H1 (cell line): ENCODE data around the gene LRRC23. TPM values are rescaled to one million over a fixed set of nuclear protein-coding genes. Genes with fewer than 3 reads are reported as not detected.

Experiments used
- CTCF ChIA-PET: fragments of 300-600 bp; sonication (Branson Sonifier 250); formaldehyde crosslinking; loops from one replicate; lab custom pipeline; 2021; ENCODE audit not compliant: partially characterized antibody; lab: Charles Lee
- POLR2A ChIA-PET: fragments of 300-600 bp; sonication (Branson Sonifier 250); formaldehyde crosslinking; loops from one replicate; lab custom pipeline; 2021; ENCODE audit warnings: inconsistent platforms; ENCODE audit not compliant: partially characterized antibody; lab: Charles Lee
- DNase-seq, 2 experiments: peaks; one replicate each; pipeline versions ENCODE4 v3.0.0 to v3.0.0-alpha.2; 2010 to 2022; ENCODE audit warnings: low spot score in 2 of 2, low read depth in 1 of 2, mixed read lengths in 1 of 2
- FAIRE-seq: peaks from 2 replicates; lab custom pipeline; 2011; peaks lifted over from hg19 to GRCh38; lab: Jason Lieb, UNC
- H2AFZ ChIP-seq: 2 replicates; pipeline ENCODE4 v1.8.1; 2012; ENCODE audit warnings: low read length, inconsistent platforms
- H2AK5ac ChIP-seq: 2 replicates; pipeline ENCODE4 v1.6.1; 2013; ENCODE audit warnings: low read depth, low read length
- H2BK120ac ChIP-seq: replicated peaks from 2 replicates; pipeline ENCODE3; 2013; ENCODE audit warnings: low read depth, low read length, inconsistent platforms
- H2BK12ac ChIP-seq: 2 replicates; pipeline ENCODE4 v1.6.1; 2013; ENCODE audit warnings: low read depth, low read length
- H2BK15ac ChIP-seq: 2 replicates; pipeline ENCODE4 v1.6.1; 2013; ENCODE audit warnings: low read length
- H2BK20ac ChIP-seq: 2 replicates; pipeline ENCODE4 v1.6.1; 2013; ENCODE audit warnings: low read length
- H2BK5ac ChIP-seq: 2 replicates; pipeline ENCODE4 v1.6.1; 2013; ENCODE audit warnings: low read depth, low read length
- H3K14ac ChIP-seq: 2 replicates; pipeline ENCODE4 v1.6.1; 2013; ENCODE audit warnings: inconsistent platforms; ENCODE audit not compliant: insufficient read length
- H3K18ac ChIP-seq: 2 replicates; pipeline ENCODE4 v1.6.1; 2013; ENCODE audit warnings: low read length; ENCODE audit errors: extremely low read depth
- H3K23ac ChIP-seq: 2 replicates; pipeline ENCODE4 v1.6.1; 2013; ENCODE audit warnings: inconsistent platforms; ENCODE audit not compliant: insufficient read length
- H3K23me2 ChIP-seq: 2 replicates; pipeline ENCODE4 v1.6.1; 2013; ENCODE audit warnings: low read depth, low read length
- H3K27ac ChIP-seq: 2 replicates; pipeline ENCODE4 v1.6.1; 2011; ENCODE audit warnings: low read depth, low read length, inconsistent platforms
- H3K27me3 ChIP-seq, 4 experiments: replicated peaks in 1 of 4; 1 replicate in 1 of 4; 2 replicates in 3 of 4; pipeline versions ENCODE4 v1.6.1 to v1.8.1; 2011 to 2013; ENCODE audit warnings: low read length in 3 of 4, mild to moderate bottlenecking in 3 of 4, inconsistent platforms in 2 of 4, mixed read lengths in 2 of 4, moderate library complexity in 1 of 4; ENCODE audit not compliant: control insufficient read depth in 3 of 4, insufficient read depth in 3 of 4; ENCODE audit errors: extremely low read depth in 1 of 4
- H3K36me3 ChIP-seq, 4 experiments: 2 replicates each; pipeline versions ENCODE4 v1.6.1 to v1.8.1; 2011 to 2013; ENCODE audit warnings: mild to moderate bottlenecking in 4 of 4, low read length in 3 of 4, moderate library complexity in 2 of 4, control low read depth in 1 of 4, inconsistent platforms in 1 of 4; ENCODE audit not compliant: insufficient read depth in 4 of 4, control insufficient read depth in 2 of 4
- H3K4ac ChIP-seq: replicated peaks from 2 replicates; pipeline ENCODE3; 2013; ENCODE audit warnings: low read length, low read depth, mixed read lengths, inconsistent platforms; ENCODE audit not compliant: insufficient read length
- H3K4me1 ChIP-seq, 4 experiments: replicated peaks in 1 of 4; 1 replicate in 1 of 4; 2 replicates in 3 of 4; pipeline versions ENCODE4 v1.6.1 to v1.8.1; 2011 to 2013; ENCODE audit warnings: low read length in 3 of 4, inconsistent platforms in 2 of 4, mixed read lengths in 1 of 4; ENCODE audit not compliant: insufficient read depth in 4 of 4, control insufficient read depth in 3 of 4
- H3K4me2 ChIP-seq, 2 experiments: 2 replicates each; pipeline versions ENCODE4 v1.6.1 to v1.8.1; 2011 to 2013; ENCODE audit warnings: low read depth in 2 of 2, low read length in 2 of 2, control low read depth in 1 of 2, inconsistent platforms in 1 of 2, mild to moderate bottlenecking in 1 of 2; ENCODE audit not compliant: insufficient read depth in 1 of 2
- H3K4me3 ChIP-seq, 4 experiments: fragments of 200-600, 300-600 bp in 1 of 4; sonication (generic), shearing (Covaris generic), sonication (Bioruptor Twin) in 1 of 4; 2 replicates each; pipeline versions ENCODE4 v1.5.1 to v1.8.1; 2011 to 2016; ENCODE audit warnings: low read length in 4 of 4, low read depth in 3 of 4, control low read depth in 2 of 4, inconsistent platforms in 2 of 4, mild to moderate bottlenecking in 2 of 4, mixed read lengths in 1 of 4, moderate library complexity in 1 of 4; ENCODE audit not compliant: insufficient read depth in 2 of 4; ENCODE audit errors: extremely low read depth in 1 of 4
- H3K56ac ChIP-seq: replicated peaks from 2 replicates; pipeline ENCODE3; 2013; ENCODE audit warnings: low read depth, mild to moderate bottlenecking, mixed read lengths, low read length, inconsistent platforms; ENCODE audit not compliant: insufficient read length
- H3K79me1 ChIP-seq: 2 replicates; pipeline ENCODE4 v1.6.1; 2013; ENCODE audit warnings: low read depth, low read length, control low read depth
- H3K79me2 ChIP-seq, 2 experiments: 2 replicates each; pipeline versions ENCODE4 v1.6.1 to v1.8.1; 2012 to 2013; ENCODE audit warnings: low read length in 2 of 2, mild to moderate bottlenecking in 2 of 2, inconsistent platforms in 1 of 2; ENCODE audit not compliant: insufficient read depth in 2 of 2, control insufficient read depth in 1 of 2
- H3K9ac ChIP-seq, 4 experiments: replicated peaks in 1 of 4; 1 replicate in 1 of 4; 2 replicates in 3 of 4; pipeline versions ENCODE4 v1.6.1 to v1.8.1; 2011 to 2013; ENCODE audit warnings: low read depth in 3 of 4, low read length in 3 of 4, control low read depth in 2 of 4, mild to moderate bottlenecking in 2 of 4, moderate library complexity in 2 of 4, inconsistent platforms in 1 of 4; ENCODE audit errors: extremely low read depth in 1 of 4
- H3K9me3 ChIP-seq, 2 experiments: 2 replicates each; pipeline versions ENCODE4 v1.6.1 to v1.8.1; 2012 to 2013; ENCODE audit warnings: mild to moderate bottlenecking in 2 of 2, moderate library complexity in 2 of 2, control low read depth in 1 of 2, inconsistent platforms in 1 of 2, low read depth in 1 of 2, low read length in 1 of 2, mixed read lengths in 1 of 2; ENCODE audit not compliant: insufficient read depth in 2 of 2
- H4K20me1 ChIP-seq, 2 experiments: replicated peaks in 1 of 2; 2 replicates each; pipeline versions ENCODE3 to v1.8.1; 2011 to 2013; ENCODE audit warnings: inconsistent platforms in 2 of 2, low read length in 2 of 2, mild to moderate bottlenecking in 1 of 2; ENCODE audit not compliant: insufficient read depth in 2 of 2, control insufficient read depth in 1 of 2
- H4K5ac ChIP-seq: 2 replicates; pipeline ENCODE4 v1.6.1; 2013; ENCODE audit warnings: low read length, low read depth, mixed read lengths, inconsistent platforms; ENCODE audit not compliant: insufficient read length
- H4K8ac ChIP-seq: 2 replicates; pipeline ENCODE4 v1.8.0; 2013; ENCODE audit warnings: mild to moderate bottlenecking, moderate library complexity, low read length, inconsistent platforms; ENCODE audit not compliant: insufficient read depth; ENCODE audit errors: extremely low read depth
- H4K91ac ChIP-seq: replicated peaks from 2 replicates; pipeline ENCODE3; 2013; ENCODE audit warnings: low read length, mixed read lengths, inconsistent platforms; ENCODE audit not compliant: insufficient read length
- KDM5A ChIP-seq: fragments of 200-600 bp; IDR thresholded peaks from 2 replicates; pipeline ENCODE4 v1.7.1; 2012; ENCODE audit warnings: mild to moderate bottlenecking, low read length, inconsistent platforms, mixed read lengths
- WGBS, 2 experiments: shearing (Covaris generic) in 1 of 2; methylation state at CpG; one replicate each; pipeline versions ENCODE4 v1.1.6 to v1.1.7; 2013 to 2015; ENCODE audit warnings: low lambda C conversion rate in 2 of 2, mixed read lengths in 2 of 2, inconsistent platforms in 1 of 2, low coverage in 1 of 2, missing lambda C conversion rate in 1 of 2; ENCODE audit not compliant: insufficient replicate concordance in 2 of 2, insufficient coverage in 1 of 2, insufficient read length in 1 of 2; ENCODE audit errors: extremely low coverage in 1 of 2, missing lambda C conversion rate in 1 of 2; 5-methylcytosine and 5-hydroxymethylcytosine counted together
- polyA plus RNA-seq, 7 experiments: library from polyadenylated mRNA; depleted of rRNA in 3 of 7; stranded (reverse) in 5 of 7; unstranded in 2 of 7; fragments of >200 nt in 5 of 7; fragments of 200-250 nt in 2 of 7; gene quantifications; 1 replicate in 5 of 7; 2 replicates in 1 of 7; 4 replicates in 1 of 7; pipeline versions ENCODE4 v1.2.1 to v1.2.3, GENCODE V29; 2011 to 2013; ENCODE audit warnings: missing spikeins in 2 of 7, mixed read lengths in 2 of 7
- total RNA-seq: library from RNA; stranded (reverse); fragmentation: NEBNext Ultra II Directional; extraction: Animal tissue kit (Norgen Biotek cat#: 25700); gene quantifications from 2 replicates; pipeline ENCODE4 v1.2.1, GENCODE V29; 2021

Gene LRRC23
- total and polyA plus RNA-seq, 2 of the 8 experiments (the other 6 are each of a cell fraction or from before 2014, with no cell fraction given): 2.5 to 3.6 TPM

DNA sequence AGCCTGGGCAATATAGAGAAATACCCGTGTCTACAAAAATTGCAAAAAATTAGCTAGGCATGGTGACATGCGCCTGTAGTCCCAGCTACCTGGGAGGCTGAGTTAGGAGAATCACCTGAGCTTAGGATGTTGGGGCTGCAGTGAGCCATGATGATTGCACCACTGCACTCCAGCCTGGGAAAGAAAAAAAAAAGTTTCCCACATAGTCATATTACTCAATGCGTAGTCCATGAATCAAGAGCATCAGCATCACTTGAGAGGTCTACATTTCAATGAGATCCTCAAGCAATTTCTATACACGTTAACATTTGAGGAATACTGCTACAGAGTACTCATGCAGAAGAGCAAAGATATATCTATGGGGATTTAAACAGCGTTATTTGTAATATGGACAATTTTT lies 5.2 kb upstream of the LRRC23 start:
- H3K56ac ChIP-seq: no peak overlapping the region
- ChIA-PET POLR2A (interaction anchor here (0.9 to 2.1 kb wide), 4 partner anchors 12 to 45 kb away, joined by 3 to 8 read pairs (median 6); partner anchors contain the start of genes C12orf57 and RNU7-1), CTCF (interaction anchor here (0.8 to 13.0 kb wide), 6 partner anchors 8 to 39 kb away, joined by 3 to 74 read pairs (median 11); partner anchors contain the start of genes ENO2, SPSB2 and TPI1)
- no peak overlapping the region for H2BK12ac ChIP-seq
- no peak overlapping the region for H2BK15ac ChIP-seq
- WGBS, 2 experiments: 82% methylated on average over 5 of the region's 5 CpGs; no CpG with 5 or more reads in 1 of the 2 experiments
- H4K8ac ChIP-seq: no peak overlapping the region
- no peak overlapping the region for H2BK20ac ChIP-seq
- H3K9me3 ChIP-seq: no peaks in the 10 kb centered on the region
- no peak overlapping the region for H4K5ac ChIP-seq
- FAIRE-seq (no peak), DNase-seq (no peak)
- no peak overlapping the region for H3K27ac ChIP-seq
- H3K23ac ChIP-seq: no peak overlapping the region
- H3K14ac ChIP-seq: no peak overlapping the region
- H3K79me1 ChIP-seq: no peaks in the 10 kb centered on the region
- H3K36me3 ChIP-seq: no peaks in the 10 kb centered on the region
- TF ChIP-seq KDM5A: no peak
- no peak overlapping the region for H3K4me2 ChIP-seq
- H2BK5ac ChIP-seq: no peak overlapping the region
- H3K27me3 ChIP-seq: no peaks in the 10 kb centered on the region
- H4K91ac ChIP-seq: no peak overlapping the region
- H3K4me3 ChIP-seq: no peak overlapping the region
- H3K18ac ChIP-seq: no peak overlapping the region
- no peaks in the 10 kb centered on the region for H3K79me2 ChIP-seq
- H2AFZ ChIP-seq: no peak overlapping the region
- no peaks in the 10 kb centered on the region for H3K23me2 ChIP-seq
- H4K20me1 ChIP-seq: no peaks in the 10 kb centered on the region
- no peak overlapping the region for H3K4ac ChIP-seq
- H3K9ac ChIP-seq: no peak overlapping the region
- H2BK120ac ChIP-seq: no peak overlapping the region
- H2AK5ac ChIP-seq: no peak overlapping the region
- peaks cover 0 to 8% (median 6%) of the 10 kb centered on the region in 4 experiments; a peak in 3 of 7 replicates for H3K4me1 ChIP-seq
